Naive B cell (primary cell): ENCODE measurements around the gene CCDC47. TPM values are rescaled to one million over a fixed set of nuclear protein-coding genes. Genes with fewer than 3 reads are reported as not detected.

Experiments used
- ATAC-seq, 2 donors: fragments of 150-1000 bp; cut with Tn5 transposase; 2 replicates each; pipeline ENCODE4 v1.10.0; 2021; ENCODE audit warnings: low read depth in 2 of 2, mild to moderate bottlenecking in 2 of 2, moderate library complexity in 2 of 2
- DNase-seq: peaks from one replicate; pipeline ENCODE4 v3.0.0; 2022
- H3K27ac Mint-ChIP-seq, 6 donors: one replicate each; pipeline ENCODE4 v1.8.0; 2020 to 2022; ENCODE audit warnings: mild to moderate bottlenecking in 6 of 6, mixed read lengths in 6 of 6, moderate library complexity in 5 of 6, inconsistent platforms in 2 of 6
- H3K27me3 Mint-ChIP-seq, 3 donors: one replicate each; pipeline ENCODE4 v1.8.0; 2021 to 2022; ENCODE audit warnings: mixed read lengths in 3 of 3, mild to moderate bottlenecking in 1 of 3
- H3K36me3 Mint-ChIP-seq, 2 donors: one replicate each; pipeline ENCODE4 v1.8.0; 2020 to 2022; ENCODE audit warnings: mixed read lengths in 2 of 2, inconsistent platforms in 1 of 2, mild to moderate bottlenecking in 1 of 2
- H3K4me1 Mint-ChIP-seq, 3 donors: one replicate each; pipeline ENCODE4 v1.8.0; 2020 to 2022; ENCODE audit warnings: mixed read lengths in 3 of 3, inconsistent platforms in 1 of 3, mild to moderate bottlenecking in 1 of 3, moderate library complexity in 1 of 3
- H3K4me3 Mint-ChIP-seq, 8 donors: one replicate each; pipeline ENCODE4 v1.8.0; 2020 to 2022; ENCODE audit warnings: mild to moderate bottlenecking in 8 of 8, mixed read lengths in 8 of 8, moderate library complexity in 8 of 8, inconsistent platforms in 2 of 8
- H3K9me3 Mint-ChIP-seq, 7 donors: one replicate each; pipeline ENCODE4 v1.8.0; 2020 to 2022; ENCODE audit warnings: mixed read lengths in 7 of 7, mild to moderate bottlenecking in 5 of 7, inconsistent platforms in 2 of 7, moderate library complexity in 1 of 7
- polyA plus RNA-seq, 6 donors: library from polyadenylated mRNA; unstranded; fragments of 300-500 nt; fragmentation: Illumina TruSeq; gene quantifications; one replicate each; pipeline ENCODE4 v1.2.3, GENCODE V29; 2021; ENCODE audit warnings: low read depth in 6 of 6

The CCDC47 gene
- polyA plus RNA-seq, 6 donors from 2014 or later = 27.1 to 46.1 (median 36.3) TPM

GRCh38 chr17:63697341-63698286 is 75.8 kb downstream of the CCDC47 start:
- peak overlapping the region; percentile 91 to 99 (median 98) for H3K4me3 Mint-ChIP-seq
- peak; percentile 62 for ATAC-seq
- peak; percentile 94 for DNase-seq
- no peaks in the 10 kb centered on the region for H3K27me3 Mint-ChIP-seq
- peaks cover 0 to 9% of the 10 kb centered on the region in 2 donors for H3K36me3 Mint-ChIP-seq
- H3K4me1 Mint-ChIP-seq = peaks cover 58 to 71% (median 60%) of the 10 kb centered on the region in 3 donors
- peaks cover 0 to 2% (median 0%) of the 10 kb centered on the region in 7 donors for H3K9me3 Mint-ChIP-seq
- peak overlapping the region; percentile 97 to 99 (median 98) for H3K27ac Mint-ChIP-seq

GRCh38 chr17:63696381-63696961 is 76.9 kb downstream of the CCDC47 start:
- peaks cover 48 to 61% (median 50%) of the 10 kb centered on the region in 3 donors for H3K4me1 Mint-ChIP-seq
- H3K27ac Mint-ChIP-seq = peak overlapping the region; percentile 88 to 99 (median 98)
- H3K27me3 Mint-ChIP-seq = no peaks in the 10 kb centered on the region
- ATAC-seq = no peak
- peaks cover 0 to 10% of the 10 kb centered on the region in 2 donors for H3K36me3 Mint-ChIP-seq
- DNase-seq = peak; percentile 46
- peaks cover 0 to 2% (median 0%) of the 10 kb centered on the region in 7 donors for H3K9me3 Mint-ChIP-seq
- peak overlapping the region; percentile 91 to 99 (median 98) for H3K4me3 Mint-ChIP-seq

DNA sequence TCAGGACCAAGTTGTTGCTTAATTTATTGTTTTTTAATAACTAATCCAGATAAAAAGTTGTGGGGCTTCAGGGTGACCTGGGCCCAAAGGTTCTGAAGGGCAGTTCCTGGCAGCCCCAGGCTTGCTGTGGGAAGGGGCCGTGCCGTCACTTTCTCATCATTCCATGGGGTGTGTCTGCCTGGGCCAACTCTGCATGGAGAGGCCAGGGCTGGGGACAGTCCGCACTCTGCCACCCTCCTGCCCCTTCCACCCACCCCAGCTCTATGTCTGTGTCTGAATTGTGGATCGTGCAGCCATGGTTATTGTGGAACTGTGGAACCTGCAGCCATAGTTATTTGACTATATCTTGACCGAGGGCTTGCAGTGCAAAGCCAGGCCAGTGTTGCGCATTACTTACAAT is 77.5 kb downstream of the CCDC47 start:
- H3K4me1 Mint-ChIP-seq = peaks cover 45 to 59% (median 49%) of the 10 kb centered on the region in 3 donors
- H3K36me3 Mint-ChIP-seq = peaks cover 0 to 16% of the 10 kb centered on the region in 2 donors
- H3K27ac Mint-ChIP-seq = peak overlapping the region in 4 of 6 donors; percentile 88 to 99 (median 98)
- no peaks in the 10 kb centered on the region for H3K27me3 Mint-ChIP-seq
- DNase-seq (no peak), ATAC-seq (no peak)
- H3K4me3 Mint-ChIP-seq = peak overlapping the region; percentile 91 to 99 (median 98)
- peaks cover 0 to 2% (median 0%) of the 10 kb centered on the region in 7 donors for H3K9me3 Mint-ChIP-seq

Other genes with a start within 250 kb of the CCDC47 start
- gene DCAF7, start 223.1 kb downstream of the CCDC47 start, polyA plus RNA-seq = 10 to 100 TPM; 58.6 to 88.5 (median 79.1) TPM
- gene TACO1, start 172.7 kb downstream of the CCDC47 start, polyA plus RNA-seq = 10 to 100 TPM; 14.9 to 19.7 (median 16.8) TPM
- gene MAP3K3, start 151.2 kb downstream of the CCDC47 start, polyA plus RNA-seq = 10 to 100 TPM; 20.8 to 39.1 (median 28.7) TPM
- 100 to 1,000 TPM; 557 to 994 (median 667) TPM for gene LIMD2, start 73.5 kb downstream of the CCDC47 start, polyA plus RNA-seq
- 10 to 100 TPM; 21.1 to 33.2 (median 26.3) TPM for gene STRADA, start 31.8 kb downstream of the CCDC47 start, polyA plus RNA-seq
- 10 to 100 TPM in 4 of 6 donors, 1 to 10 TPM in 2; 6.3 to 24.1 (median 13.5) TPM for gene DDX42, start 573 bp upstream of the CCDC47 start, polyA plus RNA-seq
- gene PSMC5, start 53.8 kb upstream of the CCDC47 start, polyA plus RNA-seq = 100 to 1,000 TPM; 107 to 220 (median 118) TPM
- gene FTSJ3, start 54.1 kb upstream of the CCDC47 start, polyA plus RNA-seq = 10 to 100 TPM in 5 of 6 donors, 1 to 10 TPM in 1; 3.8 to 35.5 (median 22.2) TPM
- 100 to 1,000 TPM in 2 of 6 donors, 10 to 100 TPM in 4; 62.0 to 142 (median 95.1) TPM for gene SMARCD2, start 69.1 kb upstream of the CCDC47 start, polyA plus RNA-seq
- not detected for gene CSH2, start 100.1 kb upstream of the CCDC47 start, polyA plus RNA-seq
- not detected for gene GH2, start 108.3 kb upstream of the CCDC47 start, polyA plus RNA-seq
- gene CSH1, start 123.0 kb upstream of the CCDC47 start, polyA plus RNA-seq = not detected
- gene CSHL1, start 137.7 kb upstream of the CCDC47 start, polyA plus RNA-seq = not detected
- 1 to 10 TPM in 1 of 6 donors, not detected in 5; 1.8 TPM for gene GH1, start 145.2 kb upstream of the CCDC47 start, polyA plus RNA-seq
- gene CD79B, start 158.7 kb upstream of the CCDC47 start, polyA plus RNA-seq = 1,000 to 10,000 TPM; 2,263 to 2,851 (median 2,433) TPM
- 1 to 10 TPM in 3 of 6 donors, under 1 TPM in 2, not detected in 1; 0.89 to 1.4 (median 1.1) TPM for gene SCN4A, start 199.3 kb upstream of the CCDC47 start, polyA plus RNA-seq
- gene PRR29, start 224.8 kb upstream of the CCDC47 start, polyA plus RNA-seq = 1 to 10 TPM; 3.5 to 6.8 (median 5.8) TPM
- 100 to 1,000 TPM; 214 to 346 (median 290) TPM for gene ICAM2, start 247.0 kb upstream of the CCDC47 start, polyA plus RNA-seq